Upper lobe of left lung (tissue), 6 donors: Measurements from ENCODE around the gene IL10RA. TPM values are rescaled to one million over a fixed set of nuclear protein-coding genes. Genes with fewer than 3 reads are reported as not detected.
A peak's percentile ranks its signal among the peaks of the same experiment; 100 is the strongest.

Source experiments
- ATAC-seq, 2 donors: fragments of 200-7000 bp; cut with Tn5 transposase; one replicate each; pipeline ENCODE4 v1.9.1; 2022; ENCODE audit warnings: mild to moderate bottlenecking in 2 of 2, moderate library complexity in 2 of 2; ENCODE audit not compliant: low FRiP score in 2 of 2
- DNase-seq, 2 donors: peaks; one replicate each; pipeline ENCODE4 v3.0.0-alpha.2; 2019 to 2020
- H3K27ac ChIP-seq, 4 donors: fragments of 200-600 bp; sonication (generic); one replicate each; pipeline ENCODE4 v1.5.1; 2016 to 2019
- H3K27me3 ChIP-seq, 4 donors: fragments of 200-600 bp; sonication (generic); one replicate each; pipeline ENCODE4 v1.5.1; 2017 to 2019
- H3K36me3 ChIP-seq, 4 donors: fragments of 200-600 bp; sonication (generic); one replicate each; pipeline ENCODE4 v1.5.1; 2016 to 2019
- H3K4me1 ChIP-seq, 4 donors: fragments of 200-600 bp; sonication (generic); one replicate each; pipeline ENCODE4 v1.5.1; 2018 to 2019
- H3K4me3 ChIP-seq, 4 donors: fragments of 200-600 bp; sonication (generic); one replicate each; pipeline ENCODE4 v1.5.1; 2017 to 2019; ENCODE audit warnings: mild to moderate bottlenecking in 2 of 4, moderate library complexity in 1 of 4
- H3K9me3 ChIP-seq, 4 donors: fragments of 200-600 bp; sonication (generic); one replicate each; pipeline ENCODE4 v1.5.1; 2018 to 2019
- CTCF ChIP-seq, 6 experiments: fragments of 450-650 bp in 4 of 6; fragments of 200-600 bp in 2 of 6; sonication (generic) in 2 of 6; IDR thresholded peaks; one replicate each; pipeline ENCODE4 v1.5.1; 2016 to 2019; ENCODE audit warnings: antibody characterized with exemption in 6 of 6
- EP300 ChIP-seq, 4 donors: sonication (generic); formaldehyde crosslinking; IDR thresholded peaks; one replicate each; pipeline ENCODE4 v1.5.1; 2017; ENCODE audit warnings: antibody characterized with exemption in 4 of 4, control low read depth in 2 of 4
- POLR2A ChIP-seq, 4 donors: fragments of 450-650 bp; IDR thresholded peaks; one replicate each; pipeline ENCODE4 v1.5.1; 2016 to 2017; ENCODE audit warnings: antibody characterized with exemption in 4 of 4, mild to moderate bottlenecking in 2 of 4
- POLR2AphosphoS5 ChIP-seq, 2 donors: sonication (generic); formaldehyde crosslinking; IDR thresholded peaks; one replicate each; pipeline ENCODE4 v1.5.1; 2017; ENCODE audit warnings: antibody characterized with exemption in 2 of 2
- WGBS, 2 donors: methylation state at CpG; one replicate each; pipeline ENCODE4 v1.1.5; 2017 to 2018; 5-methylcytosine and 5-hydroxymethylcytosine counted together
- total RNA-seq, 6 donors: library from RNA; depleted of rRNA in 4 of 6; stranded (reverse); fragments of >200 nt in 4 of 6; gene quantifications; one replicate each; pipeline versions ENCODE4 v1.1.0 to v1.2.1, GENCODE V29; 2016 to 2021
- donor health status: DM: no; HTN: no; CAD: no; lungs with moderate emphysema.
- donor health status: DM: no; HTN: yes; CAD: no; lungs with severe emphysema.

Gene IL10RA
- total RNA-seq, 6 donors from 2014 or later = 30.7 to 139 (median 46.1) TPM

- Histone ChIP-seq H3K36me3 (no peaks in the 10 kb centered on the region), H3K4me3 (no peak overlapping the region), H3K9me3 (no peaks in the 10 kb centered on the region), H3K27ac (no peak overlapping the region), H3K4me1 (peaks cover 26 to 44% (median 29%) of the 10 kb centered on the region in 4 donors), H3K27me3 (no peaks in the 10 kb centered on the region)
- no peak for TF ChIP-seq POLR2AphosphoS5 (IDR thresholded peaks at IDR 0.05)
- no peak for TF ChIP-seq EP300 (IDR thresholded peaks at IDR 0.05)
- TF ChIP-seq CTCF (IDR thresholded peaks at IDR 0.05) = no peak
- TF ChIP-seq POLR2A (IDR thresholded peaks at IDR 0.05) = no peak
- WGBS, 2 donors = 95 to 96% methylated on average over 5 of the region's 5 CpGs
- no peak for DNase-seq
- ATAC-seq = no peak
Measured at GRCh38 chr11:117969160-117969991, 16.8 kb upstream of the IL10RA start.

GRCh38 chr11:117970400-117971024, 15.7 kb upstream of the IL10RA start:
- ATAC-seq = peak; percentile 78 to 79
- Histone ChIP-seq H3K36me3 (no peaks in the 10 kb centered on the region), H3K4me1 (peaks cover 26 to 46% (median 29%) of the 10 kb centered on the region in 4 donors), H3K27ac (peak overlapping the region in 2 of 4 donors; percentile 27 to 35), H3K27me3 (no peaks in the 10 kb centered on the region), H3K9me3 (no peaks in the 10 kb centered on the region), H3K4me3 (no peak overlapping the region)
- TF ChIP-seq CTCF (IDR thresholded peaks at IDR 0.05) (no peak), POLR2AphosphoS5 (IDR thresholded peaks at IDR 0.05) (peak in 1 of 2 donors; percentile 45), POLR2A (IDR thresholded peaks at IDR 0.05) (no peak), EP300 (IDR thresholded peaks at IDR 0.05) (no peak)
- peak in 1 of 2 donors; percentile 67 for DNase-seq
- WGBS, 2 donors = 47 to 49% methylated on average over 3 to 4 of the region's 4 CpGs

- H3K27ac ChIP-seq = no peak overlapping the region
- WGBS, 2 donors = 90 to 93% methylated on average over 10 of the region's 10 CpGs
- TF ChIP-seq CTCF (IDR thresholded peaks at IDR 0.05) = no peak
- TF ChIP-seq EP300 (IDR thresholded peaks at IDR 0.05) = no peak
- TF ChIP-seq POLR2A (IDR thresholded peaks at IDR 0.05) = no peak
- no peak for TF ChIP-seq POLR2AphosphoS5 (IDR thresholded peaks at IDR 0.05)
- no peaks in the 10 kb centered on the region for H3K27me3 ChIP-seq
- DNase-seq (peak in 1 of 2 donors; percentile 59), ATAC-seq (no peak)
- peaks cover 28 to 41% (median 32%) of the 10 kb centered on the region in 4 donors for H3K4me1 ChIP-seq
- no peaks in the 10 kb centered on the region for H3K36me3 ChIP-seq
- H3K4me3 ChIP-seq = no peak overlapping the region
- no peaks in the 10 kb centered on the region for H3K9me3 ChIP-seq
Measured at GRCh38 chr11:117972044-117972443, 14.2 kb upstream of the IL10RA start.

GRCh38 chr11:117972629-117973502, 13.3 kb upstream of the IL10RA start:
- Histone ChIP-seq H3K9me3 (no peaks in the 10 kb centered on the region), H3K4me3 (no peak overlapping the region), H3K4me1 (peaks cover 28 to 41% (median 33%) of the 10 kb centered on the region in 4 donors), H3K27ac (no peak overlapping the region), H3K27me3 (no peaks in the 10 kb centered on the region), H3K36me3 (no peaks in the 10 kb centered on the region)
- DNase-seq (no peak), ATAC-seq (no peak)
- WGBS, 2 donors = 30 to 31% methylated on average over 9 of the region's 9 CpGs
- no peak for TF ChIP-seq EP300 (IDR thresholded peaks at IDR 0.05)
- TF ChIP-seq POLR2AphosphoS5 (IDR thresholded peaks at IDR 0.05) = peak in 1 of 2 donors; percentile 13
- no peak for TF ChIP-seq CTCF (IDR thresholded peaks at IDR 0.05)
- no peak for TF ChIP-seq POLR2A (IDR thresholded peaks at IDR 0.05)
